ENCODE measurements around the gene EP400. TPM values are rescaled to one million over a fixed set of nuclear protein-coding genes. Genes with fewer than 3 reads are reported as not detected.

EP400 gene
- total and polyA plus RNA-seq, 2 of the 8 experiments (the other 6 are each of a cell fraction or from before 2014, with no cell fraction given): 13.1 to 69.7 TPM

GRCh38 chr12:132083941-132084620 is 134.3 kb downstream of the EP400 start (continued):
- TF ChIP-seq EZH2 (IDR thresholded peaks at IDR 0.05; ENCODE audit: low read depth, low read length, severe bottlenecking) (no peak), JUN (IDR thresholded peaks at IDR 0.05; ENCODE audit: low read depth, low read length) (no peak), HDAC6 (IDR thresholded peaks at IDR 0.05; ENCODE audit: low read depth, low read length) (no peak), SP1 (IDR thresholded peaks at IDR 0.05; ENCODE audit: low read depth, low read length) (no peak), EP300 (IDR thresholded peaks at IDR 0.05; ENCODE audit: borderline replicate concordance in 1 of 2, low read depth in 2 of 2, low read length in 2 of 2) (no peak)

Measured in H1 (cell line).